HL-60 (cell line): ENCODE results near the gene NHLRC2.

Experiments
- DNase-seq, 2 experiments: peaks; one replicate each; pipeline ENCODE4 v3.0.0-alpha.2; 2010 to 2020; ENCODE audit warnings: low read depth in 1 of 2, low spot score in 1 of 2
- H3K27ac ChIP-seq: fragments of 250-450 bp; sonication (Bioruptor Pico); replicated peaks from 2 replicates; pipeline ENCODE4 v1.5.1; 2020; ENCODE audit warnings: mild to moderate bottlenecking, moderate library complexity
- H3K27me3 ChIP-seq: fragments of 250-450 bp; sonication (Bioruptor Pico); 2 replicates; pipeline ENCODE4 v1.5.1; 2021; ENCODE audit warnings: mild to moderate bottlenecking, moderate library complexity; ENCODE audit not compliant: insufficient read depth, poor library complexity, severe bottlenecking
- H3K4me3 ChIP-seq: replicated peaks from 2 replicates; pipeline ENCODE4 v1.5.1; 2011; ENCODE audit warnings: mild to moderate bottlenecking, control low read depth, low read length; ENCODE audit not compliant: insufficient read depth
- GABPA ChIP-seq: IDR thresholded peaks from 2 replicates; pipeline ENCODE4 v1.6.1; 2012; ENCODE audit warnings: low read depth
- POLR2AphosphoS5 ChIP-seq: IDR thresholded peaks from 2 replicates; pipeline ENCODE4 v1.6.1; 2012; ENCODE audit warnings: low read depth
- REST ChIP-seq: IDR thresholded peaks from 2 replicates; pipeline ENCODE4 v1.6.1; 2012; ENCODE audit warnings: low read depth; ENCODE audit not compliant: insufficient replicate concordance
- SPI1 ChIP-seq: IDR thresholded peaks from 2 replicates; pipeline ENCODE4 v1.6.1; 2012; ENCODE audit warnings: low read depth, mild to moderate bottlenecking, borderline replicate concordance
- TF ChIP-seq, protein P1 (sequence below): IDR thresholded peaks from one replicate; pipeline ENCODE4 v1.5.1; 2011; ENCODE audit warnings: low read length, control low read depth, inconsistent platforms; ENCODE audit not compliant: insufficient read depth

Gene NHLRC2

GRCh38 chr10:113965077-113965476 is 110.6 kb downstream of the NHLRC2 start:
- no peak overlapping the region for H3K4me3 ChIP-seq
- peak; percentile 76 for TF ChIP-seq SPI1
- TF ChIP-seq POLR2AphosphoS5, result no peak
- TF ChIP-seq GABPA, result no peak
- TF ChIP-seq REST, result no peak
- peak overlapping the region; percentile 56 for H3K27ac ChIP-seq
- DNase-seq, result peak; percentile 57 to 67
- no peaks in the 10 kb centered on the region for H3K27me3 ChIP-seq

DNA sequence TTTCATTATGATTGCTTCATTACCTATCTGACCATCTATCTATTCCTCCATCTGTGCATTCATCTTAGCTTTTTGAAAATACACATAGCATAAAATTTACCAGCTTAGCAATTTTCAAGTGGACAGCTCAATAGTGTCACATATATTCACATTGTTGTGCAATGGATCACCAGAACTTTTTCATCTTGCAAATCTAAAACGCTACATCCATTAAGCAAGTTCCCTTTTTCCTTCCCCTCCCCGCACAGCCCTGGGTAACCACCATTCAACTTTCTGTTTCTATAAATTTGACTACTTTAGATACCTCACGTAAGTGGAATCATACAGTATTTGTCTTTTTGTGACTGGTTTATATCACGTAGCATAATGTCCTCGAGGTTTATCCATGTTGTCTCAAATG is 111.2 kb downstream of the NHLRC2 start:
- peak; percentile 68 to 78 for DNase-seq
- TF ChIP-seq SPI1, result peak; percentile 57; the same call in 1 of the 2 replicates
- no peak for TF ChIP-seq GABPA
- TF ChIP-seq REST, result peak; percentile 68
- no peak for TF ChIP-seq POLR2AphosphoS5
- TF ChIP-seq, protein P1, sequence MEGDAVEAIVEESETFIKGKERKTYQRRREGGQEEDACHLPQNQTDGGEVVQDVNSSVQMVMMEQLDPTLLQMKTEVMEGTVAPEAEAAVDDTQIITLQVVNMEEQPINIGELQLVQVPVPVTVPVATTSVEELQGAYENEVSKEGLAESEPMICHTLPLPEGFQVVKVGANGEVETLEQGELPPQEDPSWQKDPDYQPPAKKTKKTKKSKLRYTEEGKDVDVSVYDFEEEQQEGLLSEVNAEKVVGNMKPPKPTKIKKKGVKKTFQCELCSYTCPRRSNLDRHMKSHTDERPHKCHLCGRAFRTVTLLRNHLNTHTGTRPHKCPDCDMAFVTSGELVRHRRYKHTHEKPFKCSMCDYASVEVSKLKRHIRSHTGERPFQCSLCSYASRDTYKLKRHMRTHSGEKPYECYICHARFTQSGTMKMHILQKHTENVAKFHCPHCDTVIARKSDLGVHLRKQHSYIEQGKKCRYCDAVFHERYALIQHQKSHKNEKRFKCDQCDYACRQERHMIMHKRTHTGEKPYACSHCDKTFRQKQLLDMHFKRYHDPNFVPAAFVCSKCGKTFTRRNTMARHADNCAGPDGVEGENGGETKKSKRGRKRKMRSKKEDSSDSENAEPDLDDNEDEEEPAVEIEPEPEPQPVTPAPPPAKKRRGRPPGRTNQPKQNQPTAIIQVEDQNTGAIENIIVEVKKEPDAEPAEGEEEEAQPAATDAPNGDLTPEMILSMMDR, result no peak
- no peak overlapping the region for H3K4me3 ChIP-seq
- no peaks in the 10 kb centered on the region for H3K27me3 ChIP-seq
- peak overlapping the region; percentile 56 for H3K27ac ChIP-seq
